ENCODE results near the gene JCAD.

DNA sequence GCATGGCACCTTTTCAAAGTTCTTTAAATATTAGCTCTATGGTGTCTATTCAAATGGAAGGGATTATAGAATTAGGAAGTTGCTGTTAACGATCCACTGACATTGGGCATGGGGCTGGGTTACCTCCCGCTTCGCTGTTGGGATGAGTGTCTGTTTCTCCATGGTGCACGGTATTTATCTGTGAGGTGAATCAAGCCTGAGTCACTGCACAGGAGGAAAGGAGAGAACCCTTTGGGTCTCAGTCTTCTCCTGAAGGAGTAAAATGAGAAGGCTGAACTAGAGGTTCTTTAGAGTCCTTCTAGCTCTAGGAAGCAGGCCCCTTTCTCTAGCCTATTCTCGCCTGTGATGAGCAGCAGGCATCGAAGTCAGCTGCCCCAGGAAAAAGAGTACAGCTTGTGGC, 7.3 kb downstream of the JCAD start:
- TF ChIP-seq, protein P1, sequence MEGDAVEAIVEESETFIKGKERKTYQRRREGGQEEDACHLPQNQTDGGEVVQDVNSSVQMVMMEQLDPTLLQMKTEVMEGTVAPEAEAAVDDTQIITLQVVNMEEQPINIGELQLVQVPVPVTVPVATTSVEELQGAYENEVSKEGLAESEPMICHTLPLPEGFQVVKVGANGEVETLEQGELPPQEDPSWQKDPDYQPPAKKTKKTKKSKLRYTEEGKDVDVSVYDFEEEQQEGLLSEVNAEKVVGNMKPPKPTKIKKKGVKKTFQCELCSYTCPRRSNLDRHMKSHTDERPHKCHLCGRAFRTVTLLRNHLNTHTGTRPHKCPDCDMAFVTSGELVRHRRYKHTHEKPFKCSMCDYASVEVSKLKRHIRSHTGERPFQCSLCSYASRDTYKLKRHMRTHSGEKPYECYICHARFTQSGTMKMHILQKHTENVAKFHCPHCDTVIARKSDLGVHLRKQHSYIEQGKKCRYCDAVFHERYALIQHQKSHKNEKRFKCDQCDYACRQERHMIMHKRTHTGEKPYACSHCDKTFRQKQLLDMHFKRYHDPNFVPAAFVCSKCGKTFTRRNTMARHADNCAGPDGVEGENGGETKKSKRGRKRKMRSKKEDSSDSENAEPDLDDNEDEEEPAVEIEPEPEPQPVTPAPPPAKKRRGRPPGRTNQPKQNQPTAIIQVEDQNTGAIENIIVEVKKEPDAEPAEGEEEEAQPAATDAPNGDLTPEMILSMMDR (IDR thresholded peaks at IDR 0.05) = no peak
- no peak for TF ChIP-seq POLR2A (IDR thresholded peaks at IDR 0.05)
